GM13976 (cell line): ENCODE data around the gene FRYL.
"Not testable (repeated sequence)": the region's sequence is repeated elsewhere in the genome, so short reads cannot be mapped to it uniquely, and the experiment has no call there.

ENCODE experiments used
- DNase-seq: peaks from one replicate; pipeline ENCODE4 v3.0.0; 2012; ENCODE audit warnings: low spot score
- CTCF ChIP-seq: IDR thresholded peaks from 2 replicates; pipeline ENCODE4 v1.5.1; 2012; ENCODE audit warnings: borderline replicate concordance, mild to moderate bottlenecking; ENCODE audit not compliant: insufficient read depth; ENCODE audit errors: extremely low read depth, missing control alignments, control extremely low read depth
- in situ Hi-C: fragments of 300-500 bp; cut with MboI; formaldehyde crosslinking; loops from one replicate; pipeline ENCODE4 v1.12.0; 2022; ENCODE audit warnings: low sequenced_read_pairs, mixed read lengths, inconsistent platforms; ENCODE audit not compliant: unreplicated experiment

Gene FRYL

DNA sequence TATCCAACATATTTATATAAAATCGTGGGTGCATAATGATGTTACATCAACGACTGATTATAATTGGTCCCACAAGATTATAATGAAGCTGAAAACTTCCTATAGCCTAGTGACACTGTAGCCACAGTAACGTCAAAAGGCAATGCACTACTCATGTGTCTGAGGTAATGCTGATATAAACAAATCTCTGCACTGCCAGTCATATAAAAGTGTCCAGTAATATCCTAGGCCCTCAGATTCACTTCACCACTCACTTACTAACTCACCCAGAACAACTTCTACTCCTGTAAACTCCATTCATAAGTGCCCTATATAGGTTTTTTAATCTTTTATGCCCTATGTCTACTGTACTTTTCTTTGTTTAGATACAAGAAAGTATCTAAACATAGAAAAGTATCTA lies 18.8 kb downstream of the FRYL start:
- no peak for DNase-seq
- in situ Hi-C loops, result loop anchor here (10.0 kb wide), 1 partner anchor 156 kb away; no protein-coding TSS in a partner anchor

DNA sequence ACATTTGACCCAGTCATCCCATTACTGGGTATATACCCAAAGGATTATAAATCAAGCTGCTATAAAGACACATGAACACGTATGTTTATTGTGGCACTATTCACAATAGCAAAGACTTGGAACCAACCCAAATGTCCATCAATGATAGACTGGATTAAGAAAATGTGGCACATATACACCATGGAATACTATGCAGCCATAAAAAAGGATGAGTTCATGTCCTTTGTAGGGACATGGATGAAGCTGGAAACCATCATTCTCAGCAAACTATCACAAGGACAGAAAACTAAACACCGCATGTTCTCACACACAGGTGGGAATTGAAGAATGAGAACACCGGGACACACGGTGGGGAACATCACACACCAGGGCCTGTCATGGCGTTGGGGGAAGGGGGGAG lies 21.4 kb downstream of the FRYL start:
- DNase-seq, in situ Hi-C loops: not testable (repeated sequence)

More for the DNA sequence above, 18.8 kb downstream of the FRYL start:
- TF ChIP-seq CTCF, result no peak

- no peak for DNase-seq
- in situ Hi-C loops, result no loop called here
- TF ChIP-seq CTCF, result no peak
These were observed 23.3 kb downstream of the FRYL start for GRCh38 chr4:48756689-48757220.

GRCh38 chr4:48755281-48755680 lies 24.8 kb downstream of the FRYL start:
- in situ Hi-C loops, result no loop called here
- no peak for DNase-seq
- TF ChIP-seq CTCF, result no peak

DNA sequence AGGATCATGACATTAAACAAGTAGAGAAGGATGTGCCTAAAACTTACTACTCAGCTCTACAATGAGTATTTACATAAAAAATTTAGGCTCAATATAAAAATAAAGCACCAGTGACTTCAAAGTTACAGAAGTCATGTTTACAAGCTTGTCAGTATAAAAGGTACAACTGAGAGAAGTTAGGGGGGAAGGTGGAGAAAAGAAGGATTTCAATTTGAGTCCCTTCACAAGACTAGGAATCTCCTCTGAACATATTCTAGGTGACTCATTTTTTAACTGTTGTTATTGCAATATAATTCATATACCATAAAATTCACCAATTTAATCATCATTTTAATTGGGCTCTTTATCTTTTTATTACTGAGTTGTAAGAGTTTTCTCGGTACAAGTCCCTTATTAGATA lies 26.9 kb downstream of the FRYL start:
- no peak for DNase-seq
- in situ Hi-C loops, result no loop called here
- TF ChIP-seq CTCF, result no peak

- DNase-seq, result no peak
- in situ Hi-C loops, result no loop called here
- no peak for TF ChIP-seq CTCF
These were observed 27.4 kb downstream of the FRYL start for GRCh38 chr4:48752726-48753125.

- in situ Hi-C loops, result no loop called here
- no peak for TF ChIP-seq CTCF
- no peak for DNase-seq
These were observed 27.8 kb downstream of the FRYL start for GRCh38 chr4:48752246-48752645.
